WTC11 (cell line): ENCODE results near the gene CHKB. TPM values are rescaled to one million over a fixed set of nuclear protein-coding genes. Genes with fewer than 3 reads are reported as not detected.

Experiments used
- ATF1 ChIP-seq: sonication (generic); formaldehyde crosslinking; IDR thresholded peaks from 2 replicates; pipeline ENCODE4 v1.8.1; 2023; ENCODE audit warnings: mild to moderate bottlenecking, moderate library complexity, missing genetic modification reagents
- ATF2 ChIP-seq: sonication (generic); formaldehyde crosslinking; IDR thresholded peaks from 2 replicates; pipeline ENCODE4 v1.8.1; 2022; ENCODE audit warnings: low read depth, missing genetic modification reagents, borderline replicate concordance
- ERG ChIP-seq: fragments of 250-450 bp; sonication (Bioruptor Pico); IDR thresholded peaks from 2 replicates; pipeline ENCODE4 v1.8.0; 2021; ENCODE audit warnings: mild to moderate bottlenecking
- FOXJ3 ChIP-seq: sonication (generic); formaldehyde crosslinking; IDR thresholded peaks from 2 replicates; pipeline ENCODE4 v1.9.0; 2021; ENCODE audit warnings: missing genetic modification reagents, mild to moderate bottlenecking, borderline replicate concordance
- GRHL2 ChIP-seq: fragments of 250-450 bp; sonication (Bioruptor Pico); IDR thresholded peaks from 2 replicates; pipeline ENCODE4 v1.8.0; 2022; ENCODE audit warnings: mild to moderate bottlenecking, moderate library complexity; ENCODE audit not compliant: insufficient replicate concordance, severe bottlenecking
- JAZF1 ChIP-seq: fragments of 250-450 bp; sonication (Bioruptor Pico); IDR thresholded peaks from 2 replicates; pipeline ENCODE4 v1.9.0; 2021; ENCODE audit warnings: moderate library complexity, mild to moderate bottlenecking, inconsistent platforms
- MAX ChIP-seq: sonication (generic); formaldehyde crosslinking; IDR thresholded peaks from 2 replicates; pipeline ENCODE4 v1.8.0; 2022; ENCODE audit warnings: mild to moderate bottlenecking, missing genetic modification reagents
- NR1H2 ChIP-seq: sonication (generic); formaldehyde crosslinking; IDR thresholded peaks from 2 replicates; pipeline ENCODE4 v1.9.0; 2021; ENCODE audit warnings: mild to moderate bottlenecking, moderate library complexity, missing genetic modification reagents
- OVOL2 ChIP-seq: fragments of 250-450 bp; sonication (Bioruptor Pico); IDR thresholded peaks from 2 replicates; pipeline ENCODE4 v1.9.0; 2021; ENCODE audit warnings: mild to moderate bottlenecking, borderline replicate concordance
- PRRX2 ChIP-seq: fragments of 250-450 bp; sonication (Bioruptor Pico); IDR thresholded peaks from 2 replicates; pipeline ENCODE4 v1.8.0; 2021; ENCODE audit warnings: mild to moderate bottlenecking
- RELA ChIP-seq: sonication (generic); formaldehyde crosslinking; IDR thresholded peaks from 2 replicates; pipeline ENCODE4 v1.8.1; 2022; ENCODE audit warnings: missing genetic modification reagents, mild to moderate bottlenecking, borderline replicate concordance
- STAT6 ChIP-seq: sonication (generic); formaldehyde crosslinking; conservative IDR thresholded peaks from 2 replicates; pipeline ENCODE4 v1.8.1; 2023; ENCODE audit warnings: mild to moderate bottlenecking, low read depth, missing genetic modification reagents, moderate library complexity
- TEAD1 ChIP-seq: sonication (generic); formaldehyde crosslinking; IDR thresholded peaks from 2 replicates; pipeline ENCODE4 v1.8.0; 2022; ENCODE audit warnings: mild to moderate bottlenecking, missing genetic modification reagents
- ZNF263 ChIP-seq: sonication (generic); formaldehyde crosslinking; IDR thresholded peaks from 2 replicates; pipeline ENCODE4 v1.8.1; 2022; ENCODE audit warnings: low read depth, mild to moderate bottlenecking, moderate library complexity, missing genetic modification reagents
- ZNF281 ChIP-seq: sonication (generic); formaldehyde crosslinking; IDR thresholded peaks from 2 replicates; pipeline ENCODE4 v1.8.0; 2023; ENCODE audit warnings: mild to moderate bottlenecking, missing genetic modification reagents
- total RNA-seq: library from RNA; stranded (reverse); gene quantifications from 3 replicates; pipeline ENCODE4 v1.2.3, GENCODE V29; 2021
- TF ChIP-seq, protein P1 (sequence below): sonication (generic); formaldehyde crosslinking; IDR thresholded peaks from 2 replicates; pipeline ENCODE4 v1.8.0; 2022; ENCODE audit warnings: mild to moderate bottlenecking, missing genetic modification reagents
- TF ChIP-seq, protein P2 (sequence below): sonication (generic); formaldehyde crosslinking; IDR thresholded peaks from 2 replicates; pipeline ENCODE4 v1.8.1; 2023; ENCODE audit warnings: mild to moderate bottlenecking, missing genetic modification reagents
- TF ChIP-seq, protein P3 (sequence below): sonication (generic); formaldehyde crosslinking; IDR thresholded peaks from 2 replicates; pipeline ENCODE4 v1.8.1; 2022; ENCODE audit warnings: mild to moderate bottlenecking, moderate library complexity, missing genetic modification reagents
- TF ChIP-seq, protein P4 (sequence below): sonication (generic); formaldehyde crosslinking; IDR thresholded peaks from 2 replicates; pipeline ENCODE4 v1.8.1; 2023; ENCODE audit warnings: mild to moderate bottlenecking, missing genetic modification reagents, moderate library complexity
- TF ChIP-seq, protein P5 (sequence below): fragments of 250-450 bp; sonication (Bioruptor Pico); IDR thresholded peaks from 2 replicates; pipeline ENCODE4 v1.9.0; 2021; ENCODE audit warnings: moderate library complexity, mild to moderate bottlenecking, inconsistent platforms, borderline replicate concordance

The CHKB gene
- total RNA-seq, 1 experiment from 2014 or later: 75.4 TPM

- TF ChIP-seq, protein P1, sequence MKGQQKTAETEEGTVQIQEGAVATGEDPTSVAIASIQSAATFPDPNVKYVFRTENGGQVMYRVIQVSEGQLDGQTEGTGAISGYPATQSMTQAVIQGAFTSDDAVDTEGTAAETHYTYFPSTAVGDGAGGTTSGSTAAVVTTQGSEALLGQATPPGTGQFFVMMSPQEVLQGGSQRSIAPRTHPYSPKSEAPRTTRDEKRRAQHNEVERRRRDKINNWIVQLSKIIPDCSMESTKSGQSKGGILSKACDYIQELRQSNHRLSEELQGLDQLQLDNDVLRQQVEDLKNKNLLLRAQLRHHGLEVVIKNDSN (CRISPR knock-in tag): peak; percentile 90
- TF ChIP-seq, protein P2, sequence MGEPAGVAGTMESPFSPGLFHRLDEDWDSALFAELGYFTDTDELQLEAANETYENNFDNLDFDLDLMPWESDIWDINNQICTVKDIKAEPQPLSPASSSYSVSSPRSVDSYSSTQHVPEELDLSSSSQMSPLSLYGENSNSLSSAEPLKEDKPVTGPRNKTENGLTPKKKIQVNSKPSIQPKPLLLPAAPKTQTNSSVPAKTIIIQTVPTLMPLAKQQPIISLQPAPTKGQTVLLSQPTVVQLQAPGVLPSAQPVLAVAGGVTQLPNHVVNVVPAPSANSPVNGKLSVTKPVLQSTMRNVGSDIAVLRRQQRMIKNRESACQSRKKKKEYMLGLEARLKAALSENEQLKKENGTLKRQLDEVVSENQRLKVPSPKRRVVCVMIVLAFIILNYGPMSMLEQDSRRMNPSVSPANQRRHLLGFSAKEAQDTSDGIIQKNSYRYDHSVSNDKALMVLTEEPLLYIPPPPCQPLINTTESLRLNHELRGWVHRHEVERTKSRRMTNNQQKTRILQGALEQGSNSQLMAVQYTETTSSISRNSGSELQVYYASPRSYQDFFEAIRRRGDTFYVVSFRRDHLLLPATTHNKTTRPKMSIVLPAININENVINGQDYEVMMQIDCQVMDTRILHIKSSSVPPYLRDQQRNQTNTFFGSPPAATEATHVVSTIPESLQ (CRISPR knock-in tag): peak; percentile 86
- TF ChIP-seq MAX (CRISPR knock-in tag) (peak; percentile 89; the same call in 1 of the 2 replicates), PRRX2 (peak; percentile 68; the same call in 1 of the 2 replicates), NR1H2 (CRISPR knock-in tag) (peak; percentile 94), OVOL2 (CRISPR knock-in tag) (no peak), STAT6 (0 out of 2 replicates have a peak, but pooled peaks have one; percentile 60), ATF1 (peak; percentile 88; the same call in 1 of the 2 replicates), RELA (CRISPR knock-in tag) (peak; percentile 99), ATF2 (CRISPR knock-in tag) (peak; percentile 93), ZNF281 (CRISPR knock-in tag) (peak; percentile 96), FOXJ3 (CRISPR knock-in tag) (no peak; the same call in 1 of the 2 replicates), ERG (CRISPR knock-in tag) (peak; percentile 78; the same call in 1 of the 2 replicates), JAZF1 (CRISPR knock-in tag) (no peak), TEAD1 (peak; percentile 98), ZNF263 (CRISPR knock-in tag) (peak; percentile 88), GRHL2 (CRISPR knock-in tag) (no peak)
- TF ChIP-seq, protein P3, sequence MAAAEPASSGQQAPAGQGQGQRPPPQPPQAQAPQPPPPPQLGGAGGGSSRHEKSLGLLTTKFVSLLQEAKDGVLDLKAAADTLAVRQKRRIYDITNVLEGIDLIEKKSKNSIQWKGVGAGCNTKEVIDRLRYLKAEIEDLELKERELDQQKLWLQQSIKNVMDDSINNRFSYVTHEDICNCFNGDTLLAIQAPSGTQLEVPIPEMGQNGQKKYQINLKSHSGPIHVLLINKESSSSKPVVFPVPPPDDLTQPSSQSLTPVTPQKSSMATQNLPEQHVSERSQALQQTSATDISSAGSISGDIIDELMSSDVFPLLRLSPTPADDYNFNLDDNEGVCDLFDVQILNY (CRISPR knock-in tag): peak; percentile 95
- TF ChIP-seq, protein P4, sequence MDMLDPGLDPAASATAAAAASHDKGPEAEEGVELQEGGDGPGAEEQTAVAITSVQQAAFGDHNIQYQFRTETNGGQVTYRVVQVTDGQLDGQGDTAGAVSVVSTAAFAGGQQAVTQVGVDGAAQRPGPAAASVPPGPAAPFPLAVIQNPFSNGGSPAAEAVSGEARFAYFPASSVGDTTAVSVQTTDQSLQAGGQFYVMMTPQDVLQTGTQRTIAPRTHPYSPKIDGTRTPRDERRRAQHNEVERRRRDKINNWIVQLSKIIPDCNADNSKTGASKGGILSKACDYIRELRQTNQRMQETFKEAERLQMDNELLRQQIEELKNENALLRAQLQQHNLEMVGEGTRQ (CRISPR knock-in tag): peak; percentile 58
- TF ChIP-seq, protein P5, sequence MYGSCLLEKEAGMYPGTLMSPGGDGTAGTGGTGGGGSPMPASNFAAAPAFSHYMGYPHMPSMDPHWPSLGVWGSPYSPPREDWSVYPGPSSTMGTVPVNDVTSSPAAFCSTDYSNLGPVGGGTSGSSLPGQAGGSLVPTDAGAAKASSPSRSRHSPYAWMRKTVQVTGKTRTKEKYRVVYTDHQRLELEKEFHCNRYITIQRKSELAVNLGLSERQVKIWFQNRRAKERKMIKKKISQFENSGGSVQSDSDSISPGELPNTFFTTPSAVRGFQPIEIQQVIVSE: no peak
Measured at GRCh38 chr22:50599816-50600455, 17.3 kb upstream of the CHKB start (continued).
